GM15510 (cell line): Measurements from ENCODE around the gene RAB2B.

Experiments
- POLR2A ChIP-seq: IDR thresholded peaks from 3 replicates; pipeline ENCODE4 v1.6.1; 2011; ENCODE audit warnings: borderline replicate concordance; ENCODE audit not compliant: insufficient read length; ENCODE audit errors: extremely low read depth

Gene RAB2B

DNA sequence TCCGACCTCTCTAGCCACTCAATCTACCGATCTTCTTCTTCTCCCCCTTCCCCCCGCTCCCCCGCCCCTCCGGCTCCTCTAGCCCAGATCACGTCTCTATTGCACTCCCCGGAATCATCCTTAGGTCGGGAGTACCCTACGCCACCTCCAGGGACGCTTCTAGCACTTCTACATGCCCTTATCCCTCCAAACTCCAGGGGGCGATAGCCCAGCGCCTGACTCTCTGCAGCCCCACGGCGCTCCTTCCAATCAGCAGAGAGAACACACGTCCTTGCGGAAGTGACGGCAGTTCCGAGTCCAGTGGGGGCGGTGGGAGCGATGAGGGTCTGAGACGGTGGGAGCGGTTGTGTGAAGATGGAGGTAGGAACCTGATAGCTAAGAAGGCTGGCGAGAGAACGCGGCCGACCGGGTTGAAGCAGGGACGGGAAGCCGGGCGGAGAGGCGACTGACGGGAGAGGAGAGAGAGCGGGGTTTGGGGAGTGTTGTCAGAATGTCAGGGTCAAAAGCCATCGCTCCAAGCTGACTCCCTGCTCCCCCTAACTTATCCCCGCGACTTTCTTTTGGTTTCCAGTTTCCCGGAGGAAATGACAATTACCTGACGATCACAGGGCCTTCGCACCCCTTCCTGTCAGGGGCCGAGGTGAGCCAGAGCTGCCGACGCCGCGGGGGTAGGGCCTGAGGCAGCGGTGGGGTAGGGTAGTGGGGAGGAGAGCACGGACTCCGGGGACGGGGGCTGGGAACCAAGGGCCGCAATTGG is at the start of gene RAB2B, which contains the start of gene TOX4:
Gene RAB2B (minus strand): TSS at position 35 of the 757 bp plus-strand sequence. CDS start 87 bp downstream, outside the sequence.
Gene TOX4 (plus strand): TSS at position 271 of the 757 bp plus-strand sequence. CDS start 84 bp downstream, at position 355.
- TF ChIP-seq POLR2A: peak; percentile 83

DNA sequence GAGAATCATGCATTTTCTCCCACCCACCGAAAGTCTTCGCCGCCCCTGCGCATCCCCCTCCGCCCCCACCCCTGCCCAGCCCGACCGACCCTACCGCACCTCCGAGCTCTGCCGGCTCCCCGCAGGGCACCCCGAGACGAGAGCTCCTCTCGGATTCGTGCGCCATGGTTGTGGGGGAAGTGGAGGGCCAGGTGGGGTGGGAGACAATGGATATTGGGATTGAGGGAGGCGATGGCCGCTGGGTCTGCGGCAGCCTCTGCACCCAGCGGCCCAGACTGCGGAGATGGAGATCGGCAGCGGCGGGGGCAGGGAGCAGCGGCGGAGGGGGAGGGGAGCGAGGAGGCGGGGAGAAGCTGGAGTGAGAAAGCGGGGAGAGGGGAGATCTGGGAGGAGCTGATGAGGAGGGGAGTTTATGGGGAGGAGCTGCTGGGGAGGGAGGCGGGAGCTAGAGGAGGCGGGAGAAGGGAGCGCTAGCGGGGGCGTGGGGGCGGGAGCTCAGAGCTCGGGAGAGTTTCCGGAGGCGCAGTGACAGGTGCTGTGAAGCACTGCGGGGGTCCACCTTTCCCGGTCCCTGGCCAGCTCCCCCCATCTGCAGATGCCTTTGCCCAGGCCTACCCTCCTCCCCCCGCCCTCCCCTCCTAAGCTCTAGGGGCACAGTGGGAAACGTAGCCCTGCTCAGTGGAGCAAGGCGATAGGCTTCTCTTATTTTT is 49.4 kb upstream of the RAB2B start, which contains the start of gene SALL2:
Gene SALL2 (minus strand): TSS at position 385 of the 710 bp plus-strand sequence. CDS start 219 bp downstream, at position 166.
- TF ChIP-seq POLR2A: no peak

DNA sequence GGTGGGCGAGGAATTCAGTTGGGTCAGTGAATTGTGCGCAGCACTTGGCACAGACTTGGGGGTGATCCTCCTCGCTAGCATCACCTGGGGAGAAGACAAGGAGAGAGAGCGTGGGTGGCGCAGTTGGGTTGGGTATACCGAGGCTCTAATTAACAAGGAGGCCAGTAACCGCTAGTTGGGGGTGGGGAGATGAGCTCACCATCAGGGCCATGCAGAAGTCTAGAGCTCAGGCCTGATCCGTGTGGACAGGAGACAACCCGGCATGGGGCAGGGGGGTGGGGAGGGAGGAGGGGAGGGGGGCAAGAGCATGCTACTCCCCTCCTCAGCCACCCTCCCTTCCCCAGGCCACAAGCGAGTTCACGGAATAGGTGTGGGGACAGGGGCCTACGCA is 48.8 kb upstream of the RAB2B start:
- TF ChIP-seq POLR2A: no peak

DNA sequence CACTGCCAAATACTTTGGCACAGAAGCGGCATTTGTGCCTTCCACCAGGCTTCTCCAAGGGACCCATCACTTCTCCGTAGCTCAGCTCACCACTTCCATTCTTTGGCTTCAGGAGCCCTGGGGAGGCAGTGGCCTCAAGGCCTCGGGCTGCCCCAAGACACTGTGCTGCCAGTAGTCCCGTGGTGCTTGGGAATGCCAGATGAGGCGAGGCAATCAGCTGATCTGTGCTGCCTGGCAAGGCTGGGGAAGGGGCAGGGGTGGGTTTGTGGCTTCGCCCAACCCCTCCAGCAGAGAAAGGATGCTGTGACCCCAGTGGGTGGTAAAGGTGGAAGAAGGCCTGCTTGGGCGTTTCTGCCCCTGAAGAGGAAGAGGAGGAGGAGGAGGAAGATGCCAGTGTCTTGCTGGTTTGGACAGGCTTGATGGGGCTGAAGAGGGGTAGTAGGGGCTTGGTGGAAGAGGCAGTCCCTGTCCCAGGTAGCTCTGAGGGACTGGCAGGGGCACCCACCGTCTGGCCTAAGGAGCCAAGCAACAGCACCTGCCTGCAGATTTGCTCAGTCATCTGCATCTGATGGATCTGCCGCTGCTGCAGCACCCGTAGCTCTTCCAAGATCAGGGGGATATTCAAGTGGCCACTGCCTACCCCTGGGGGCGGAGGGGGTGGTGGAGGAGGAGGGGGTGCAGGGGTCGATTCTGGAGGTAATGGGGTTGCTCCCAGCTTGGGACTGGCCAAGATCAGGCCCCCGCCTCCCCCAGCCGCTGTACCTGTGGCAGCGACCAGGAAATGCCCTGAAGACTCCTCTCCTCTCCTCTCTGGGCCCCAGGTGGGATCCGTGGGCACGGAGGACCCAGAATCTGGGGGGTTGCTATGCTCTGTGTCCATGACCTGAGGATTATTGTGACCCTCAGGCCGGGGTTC is 48.1 kb upstream of the RAB2B start:
- TF ChIP-seq POLR2A: no peak

DNA sequence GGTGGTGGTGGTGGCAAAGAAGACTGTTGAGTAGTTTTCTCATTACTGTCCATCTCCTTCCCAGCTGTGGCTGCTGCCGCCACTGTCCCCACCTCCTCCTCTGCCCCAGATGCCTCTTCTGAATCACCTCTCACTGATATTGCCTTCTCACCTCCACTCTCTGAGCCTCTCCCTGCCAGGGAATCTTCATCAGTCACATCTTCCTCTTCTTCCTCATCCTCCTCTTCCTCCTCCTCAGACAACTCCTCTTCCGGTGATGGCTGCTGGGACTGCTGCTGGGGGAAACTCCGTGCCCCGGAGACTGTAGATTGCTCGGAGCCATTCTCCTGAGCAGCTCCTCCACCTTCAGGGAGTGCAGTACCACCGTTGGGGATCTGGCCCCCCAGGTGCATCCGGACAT is 46.4 kb upstream of the RAB2B start:
- no peak for TF ChIP-seq POLR2A

DNA sequence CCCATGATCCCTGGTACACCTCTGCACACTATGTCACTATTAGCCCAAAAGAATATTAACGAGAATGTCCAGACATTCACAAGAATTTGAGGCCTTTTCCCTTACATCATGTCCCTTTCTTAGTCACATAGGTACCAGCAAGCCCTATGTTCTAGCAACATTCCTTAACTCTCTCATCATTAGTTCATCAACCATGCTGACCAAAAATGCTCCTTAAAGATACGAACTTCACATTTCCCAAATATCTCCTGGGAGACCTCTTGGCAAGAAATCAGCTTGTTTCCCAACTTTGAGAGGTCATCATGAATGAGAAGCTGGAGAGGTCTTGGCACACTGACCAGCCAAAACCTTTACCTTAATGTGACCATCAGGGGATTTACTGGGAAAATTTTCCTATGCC is 44.7 kb upstream of the RAB2B start:
- TF ChIP-seq POLR2A: no peak

DNA sequence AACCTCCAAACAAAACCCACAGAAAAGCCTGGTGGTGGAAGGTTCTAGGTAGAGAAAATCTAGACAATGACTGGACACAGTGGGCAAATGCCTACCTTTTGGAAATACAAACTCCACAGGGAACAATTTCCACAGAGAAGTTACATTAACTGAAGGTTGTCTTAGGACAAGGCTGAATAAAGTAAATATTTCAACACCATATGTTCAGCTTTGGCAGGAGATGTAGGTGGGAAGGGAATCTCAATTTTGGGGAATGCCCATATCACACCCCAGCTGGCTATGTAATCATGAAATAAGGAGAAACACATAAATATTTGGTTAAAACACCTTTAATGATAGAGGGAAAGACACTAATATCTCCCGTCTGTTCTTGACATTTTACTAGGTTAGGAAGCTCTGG is 44.0 kb upstream of the RAB2B start:
- TF ChIP-seq POLR2A: no peak

DNA sequence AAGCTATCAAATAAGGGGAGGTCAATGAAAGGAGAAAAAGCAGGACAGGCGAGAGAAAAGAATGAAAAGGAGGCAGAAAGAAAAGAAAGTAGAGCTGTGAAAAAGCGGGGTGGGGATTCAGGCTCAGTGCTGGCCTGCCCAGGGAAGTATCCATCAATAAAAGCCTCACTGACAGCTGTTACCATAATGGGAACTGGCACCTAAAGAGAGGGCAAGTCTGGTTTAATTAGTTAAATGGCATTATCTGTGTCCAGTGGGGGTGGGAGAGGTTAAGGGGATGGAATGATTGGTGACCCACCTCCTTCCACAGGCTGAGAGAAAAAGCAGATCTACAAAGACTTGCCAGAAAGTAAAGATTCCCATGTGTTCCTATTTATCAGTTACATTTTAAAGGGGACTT is 42.0 kb upstream of the RAB2B start:
- no peak for TF ChIP-seq POLR2A

DNA sequence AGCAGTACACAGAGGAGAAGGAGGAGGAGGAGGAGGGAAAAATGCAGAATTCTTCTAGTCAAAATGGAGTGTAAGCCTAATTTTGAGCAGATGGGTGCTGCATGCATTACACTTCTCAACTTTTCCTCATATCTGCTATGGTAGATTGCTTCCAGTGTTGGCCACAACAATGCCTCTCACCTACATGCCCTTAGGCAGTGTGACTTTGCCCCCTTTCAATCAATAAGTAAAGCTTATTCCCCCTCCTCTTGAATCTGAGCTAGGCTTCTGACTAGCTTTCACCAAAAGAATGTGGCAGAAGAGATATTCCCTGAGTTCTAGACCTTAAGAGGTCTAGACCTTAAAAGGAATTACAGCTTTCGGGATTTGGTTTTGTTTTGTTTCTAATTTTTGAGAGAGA is 37.6 kb upstream of the RAB2B start:
- TF ChIP-seq POLR2A: no peak

DNA sequence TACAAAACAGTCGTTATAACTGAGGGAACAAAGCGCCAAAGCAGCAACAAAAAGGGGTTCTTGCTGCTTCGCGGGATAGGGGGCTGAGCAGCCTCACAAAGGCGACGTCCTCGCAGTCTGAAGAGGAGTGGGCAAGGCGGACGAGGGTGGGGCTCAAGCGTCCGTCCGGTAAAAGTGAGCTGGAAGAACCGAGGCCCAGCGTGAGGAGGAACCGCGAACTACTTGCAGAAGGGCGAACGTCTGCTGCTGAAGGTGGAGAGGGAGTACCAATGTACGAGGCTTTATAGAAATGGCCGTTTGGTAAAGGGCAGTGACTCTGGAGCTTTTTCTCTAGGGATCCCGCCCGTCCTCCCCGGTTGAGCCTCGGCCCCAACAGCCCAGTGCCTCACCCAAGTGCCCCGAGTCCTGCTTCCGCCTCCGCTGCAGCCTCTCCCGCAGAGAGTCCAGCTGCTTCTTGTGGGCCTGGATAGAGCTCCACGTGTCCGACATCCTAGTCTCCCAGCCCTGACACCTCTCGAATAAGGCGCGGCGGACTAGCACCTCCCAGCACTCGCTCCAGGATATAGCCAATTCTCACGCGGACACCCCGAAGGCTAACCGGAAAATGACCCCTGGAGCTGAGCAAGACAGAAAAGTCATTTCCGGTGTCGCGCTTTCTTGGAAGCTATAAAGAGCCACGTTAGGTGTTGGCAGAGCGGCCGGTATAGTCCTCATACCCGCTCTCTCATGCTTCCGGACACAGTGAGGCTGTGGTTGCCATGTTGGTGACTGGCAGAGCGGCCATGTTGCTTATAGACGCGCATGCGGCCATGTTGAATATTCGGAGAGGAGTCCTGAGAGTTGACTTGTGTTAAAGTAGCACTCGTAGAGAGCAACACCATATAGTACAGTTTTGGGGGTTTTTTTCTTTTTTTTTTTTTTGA is 34.2 kb upstream of the RAB2B start, which contains the start of gene METTL3:
Gene METTL3 (minus strand): TSS at position 606 of the 923 bp plus-strand sequence. CDS start 117 bp downstream, at position 489.
- TF ChIP-seq POLR2A: peak; percentile 65

DNA sequence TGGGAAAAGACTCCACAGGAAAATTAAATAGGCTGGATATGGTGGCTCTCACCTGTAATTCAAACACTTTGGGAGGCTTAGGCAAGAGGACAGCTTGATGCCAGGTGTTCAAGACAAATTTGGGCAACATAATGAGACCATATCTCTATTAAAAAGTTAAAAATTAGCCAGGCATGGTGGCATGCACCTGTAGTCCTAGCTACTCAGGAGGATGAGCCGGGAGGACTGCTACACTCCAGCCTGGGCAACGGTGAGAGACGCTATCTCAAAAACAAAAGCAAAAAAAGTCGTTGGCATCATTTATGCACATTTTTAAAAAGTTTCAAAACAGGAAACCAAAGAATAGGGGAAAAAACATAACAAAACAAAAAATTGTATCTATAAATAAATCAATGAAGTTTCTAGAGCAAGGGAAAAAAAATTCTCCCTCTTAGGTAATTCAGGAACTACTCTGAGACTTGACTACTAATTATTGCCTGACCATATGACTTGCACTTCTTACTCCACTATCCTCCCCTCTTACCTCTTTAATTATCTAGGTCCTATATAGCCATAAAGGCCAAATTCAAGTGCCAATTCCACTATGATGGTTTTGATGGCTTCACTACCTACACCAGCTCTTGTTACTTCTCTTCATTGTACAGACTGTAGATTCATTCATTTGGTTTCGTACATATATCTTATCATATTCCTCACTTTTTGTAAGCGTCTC is 32.8 kb upstream of the RAB2B start:
- TF ChIP-seq POLR2A: no peak

DNA sequence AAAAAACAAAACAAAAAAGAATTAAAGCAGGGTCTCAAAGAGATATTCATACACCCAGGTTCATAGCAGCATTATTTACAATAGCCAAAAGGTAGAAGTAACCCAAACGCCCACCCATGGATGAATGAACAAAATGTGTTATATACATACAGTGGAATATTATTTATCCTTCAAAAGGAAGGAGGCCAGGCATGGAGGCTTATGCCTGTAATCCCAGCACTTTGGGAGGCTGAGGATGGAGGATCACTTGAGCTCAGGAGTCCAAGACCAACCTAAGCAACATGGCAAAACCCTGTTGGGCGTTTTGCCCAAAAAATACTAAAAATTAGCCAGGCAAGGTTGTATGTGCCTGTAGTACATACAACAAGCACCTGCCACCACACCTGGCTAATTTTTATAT is 29.8 kb upstream of the RAB2B start:
- no peak for TF ChIP-seq POLR2A

DNA sequence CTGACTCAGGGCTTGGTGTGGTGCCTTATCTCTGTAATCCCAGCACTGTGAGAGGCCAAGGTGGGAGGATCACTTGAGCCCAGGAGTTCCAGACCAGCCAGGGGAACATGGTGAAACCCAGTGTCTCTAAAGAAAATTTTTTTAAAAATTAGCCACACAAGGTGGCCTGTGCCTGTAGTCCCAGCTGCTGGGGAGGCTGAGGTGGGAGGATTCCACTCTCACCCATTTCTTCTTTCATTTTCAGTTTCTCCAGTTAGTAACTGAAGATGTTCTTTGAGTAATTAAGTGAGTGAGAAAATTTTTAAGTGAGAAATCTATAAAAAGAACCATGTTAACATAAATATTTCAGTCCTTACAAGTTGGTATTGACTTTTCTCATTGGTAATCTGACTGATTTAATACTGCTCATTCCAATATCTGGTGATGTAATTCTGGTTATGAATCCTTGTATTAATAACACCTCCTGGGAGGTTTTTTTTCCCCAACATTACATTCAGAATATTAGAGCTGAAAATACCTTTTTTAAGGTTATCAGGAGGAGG is 28.3 kb upstream of the RAB2B start:
- no peak for TF ChIP-seq POLR2A
